ENCODE measurements around the gene NXN.
"Not testable (repeated sequence)": the region's sequence is repeated elsewhere in the genome, so short reads cannot be mapped to it uniquely, and the experiment has no call there.

The NXN gene

DNA sequence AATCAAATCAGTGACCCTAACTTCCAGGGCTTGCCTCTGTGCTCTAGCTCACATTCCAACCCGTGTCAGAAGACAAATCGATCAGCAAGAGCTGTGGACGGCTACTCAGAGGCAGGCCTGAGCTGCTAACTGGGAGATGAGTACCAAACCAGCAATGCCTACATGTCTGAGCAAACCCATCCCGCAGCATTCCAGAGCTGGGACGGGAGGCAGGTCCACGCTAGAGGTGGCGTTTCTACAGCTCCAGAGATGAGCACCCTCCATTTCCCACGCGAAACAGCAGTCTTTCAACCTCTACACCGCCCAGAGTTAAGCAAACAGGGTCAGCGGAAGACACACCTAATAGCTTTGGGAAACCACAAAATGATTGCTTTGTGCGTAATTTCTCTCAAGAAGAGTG, 6.5 kb downstream of the NXN start:
- TF ChIP-seq CTCF (IDR thresholded peaks at IDR 0.05; ENCODE audit: extremely low read depth, insufficient read depth, missing control alignments) = no peak
- DNase-seq (ENCODE audit: low spot score) = no peak
- in situ Hi-C loops (cut with MboI; ENCODE audit: low pct_unique_long_range_greater_than_20kb, low sequenced_read_pairs, unreplicated experiment) = no loop called here

DNA sequence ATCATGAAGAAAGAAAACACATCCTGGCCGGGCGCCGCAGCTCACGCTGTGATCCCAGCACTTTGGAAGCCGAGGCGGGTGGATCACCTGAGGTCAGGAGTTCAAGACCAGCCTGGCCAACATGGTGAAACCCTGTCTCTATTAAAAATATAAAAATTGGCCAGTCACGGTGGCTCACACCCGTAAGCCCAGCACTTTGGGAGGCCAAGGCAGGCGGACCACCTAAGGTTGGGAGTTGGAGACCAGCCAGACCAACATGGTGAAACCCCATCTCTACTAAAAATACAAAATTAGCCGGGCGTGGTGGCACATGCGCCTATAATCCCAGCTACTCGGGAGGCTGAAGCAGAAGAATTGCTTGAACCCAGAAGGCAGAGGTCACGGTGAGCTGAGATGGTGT, 7.7 kb downstream of the NXN start:
- in situ Hi-C loops (cut with MboI; ENCODE audit: low pct_unique_long_range_greater_than_20kb, low sequenced_read_pairs, unreplicated experiment); DNase-seq (ENCODE audit: low spot score): not testable (repeated sequence)

DNA sequence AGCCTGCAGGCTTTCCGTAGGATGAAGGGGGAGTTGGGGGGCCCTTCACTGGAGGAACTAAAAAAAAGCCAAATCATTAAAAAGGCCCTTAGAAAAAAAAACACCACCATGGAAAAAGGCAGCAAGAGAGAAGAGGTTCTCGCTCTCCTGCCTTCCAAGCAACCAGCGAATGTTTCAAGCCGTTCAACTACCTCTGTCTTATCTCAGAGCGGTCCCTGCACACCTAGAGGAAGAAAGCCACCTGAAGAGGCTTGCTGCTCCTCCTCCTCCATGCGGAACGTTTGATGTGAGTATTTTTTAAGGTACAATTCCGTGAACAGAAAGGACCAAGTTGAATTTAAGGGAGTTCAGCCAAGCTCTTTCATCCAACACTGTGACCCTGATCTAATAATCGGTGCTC, 9.2 kb downstream of the NXN start:
- TF ChIP-seq CTCF (IDR thresholded peaks at IDR 0.05; ENCODE audit: extremely low read depth, insufficient read depth, missing control alignments) = no peak
- in situ Hi-C loops (cut with MboI; ENCODE audit: low pct_unique_long_range_greater_than_20kb, low sequenced_read_pairs, unreplicated experiment) = no loop called here
- no peak for DNase-seq (ENCODE audit: low spot score)

- in situ Hi-C loops (cut with MboI; ENCODE audit: low pct_unique_long_range_greater_than_20kb, low sequenced_read_pairs, unreplicated experiment) = no loop called here
- TF ChIP-seq CTCF (IDR thresholded peaks at IDR 0.05; ENCODE audit: extremely low read depth, insufficient read depth, missing control alignments) = no peak
- DNase-seq (ENCODE audit: low spot score) = no peak
Observed at GRCh38 chr17:969811-970355, 9.7 kb downstream of the NXN start.

- DNase-seq (ENCODE audit: low spot score) = no peak
- TF ChIP-seq CTCF (IDR thresholded peaks at IDR 0.05; ENCODE audit: extremely low read depth, insufficient read depth, missing control alignments) = no peak
- in situ Hi-C loops (cut with MboI; ENCODE audit: low pct_unique_long_range_greater_than_20kb, low sequenced_read_pairs, unreplicated experiment) = no loop called here
Observed at GRCh38 chr17:968812-969730, 10.5 kb downstream of the NXN start.

- no peak for TF ChIP-seq CTCF (IDR thresholded peaks at IDR 0.05; ENCODE audit: extremely low read depth, insufficient read depth, missing control alignments)
- no peak for DNase-seq (ENCODE audit: low spot score)
- in situ Hi-C loops (cut with MboI; ENCODE audit: low pct_unique_long_range_greater_than_20kb, low sequenced_read_pairs, unreplicated experiment) = no loop called here
Observed at GRCh38 chr17:967122-967521, 12.5 kb downstream of the NXN start.

DNA sequence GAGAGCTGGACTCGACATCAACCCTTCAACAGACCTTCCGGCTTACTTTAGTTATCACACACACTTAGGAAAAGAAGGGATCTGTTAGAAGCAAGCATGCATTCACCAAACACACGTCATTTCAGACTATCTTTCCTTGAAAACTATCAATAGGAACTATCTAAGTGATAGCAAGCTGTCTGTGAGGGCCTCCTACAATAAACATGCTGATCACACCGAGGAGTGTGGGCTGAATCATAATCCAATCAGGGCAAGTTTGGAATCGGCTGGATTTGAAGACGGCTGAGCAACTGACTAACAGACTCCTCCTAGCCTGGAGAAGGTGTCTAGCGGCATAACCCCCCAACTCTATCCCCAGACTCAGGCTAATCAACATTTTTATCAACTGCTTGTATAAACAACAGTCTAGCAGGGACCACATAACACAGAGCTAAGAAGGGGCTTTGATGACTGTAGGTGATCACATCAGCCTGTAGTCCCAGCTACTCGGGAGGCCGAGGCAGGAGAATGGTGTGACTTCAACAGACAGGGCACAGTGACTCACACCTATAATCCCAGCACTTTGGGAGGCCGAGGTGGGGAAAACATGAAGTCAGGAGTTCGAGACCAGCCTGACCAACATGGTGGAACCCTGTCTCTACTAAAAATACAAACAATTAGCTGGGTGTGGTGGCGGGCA, 14.1 kb downstream of the NXN start:
- DNase-seq (ENCODE audit: low spot score) = no peak
- no peak for TF ChIP-seq CTCF (IDR thresholded peaks at IDR 0.05; ENCODE audit: extremely low read depth, insufficient read depth, missing control alignments)
- in situ Hi-C loops (cut with MboI; ENCODE audit: low pct_unique_long_range_greater_than_20kb, low sequenced_read_pairs, unreplicated experiment) = no loop called here
